Melanocyte of skin (primary cell): ENCODE data around the gene ZNF18. TPM values are rescaled to one million over a fixed set of nuclear protein-coding genes. Genes with fewer than 3 reads are reported as not detected.

ENCODE experiments used
- small RNA-seq, 2 donors: library from RNA; depleted of rRNA; stranded (forward); fragments of <200 nt; gene quantifications; one replicate each; pipeline ENCODE3, GENCODE V24; 2012
- total RNA-seq, 2 donors: library from RNA; depleted of rRNA; stranded (reverse); fragments of >200 nt; gene quantifications; 2 replicates each; pipeline ENCODE4 v1.2.3, GENCODE V29; 2012

The ZNF18 gene
- 1 to 10 TPM; 7.3 to 8.3 TPM for total RNA-seq

DNA sequence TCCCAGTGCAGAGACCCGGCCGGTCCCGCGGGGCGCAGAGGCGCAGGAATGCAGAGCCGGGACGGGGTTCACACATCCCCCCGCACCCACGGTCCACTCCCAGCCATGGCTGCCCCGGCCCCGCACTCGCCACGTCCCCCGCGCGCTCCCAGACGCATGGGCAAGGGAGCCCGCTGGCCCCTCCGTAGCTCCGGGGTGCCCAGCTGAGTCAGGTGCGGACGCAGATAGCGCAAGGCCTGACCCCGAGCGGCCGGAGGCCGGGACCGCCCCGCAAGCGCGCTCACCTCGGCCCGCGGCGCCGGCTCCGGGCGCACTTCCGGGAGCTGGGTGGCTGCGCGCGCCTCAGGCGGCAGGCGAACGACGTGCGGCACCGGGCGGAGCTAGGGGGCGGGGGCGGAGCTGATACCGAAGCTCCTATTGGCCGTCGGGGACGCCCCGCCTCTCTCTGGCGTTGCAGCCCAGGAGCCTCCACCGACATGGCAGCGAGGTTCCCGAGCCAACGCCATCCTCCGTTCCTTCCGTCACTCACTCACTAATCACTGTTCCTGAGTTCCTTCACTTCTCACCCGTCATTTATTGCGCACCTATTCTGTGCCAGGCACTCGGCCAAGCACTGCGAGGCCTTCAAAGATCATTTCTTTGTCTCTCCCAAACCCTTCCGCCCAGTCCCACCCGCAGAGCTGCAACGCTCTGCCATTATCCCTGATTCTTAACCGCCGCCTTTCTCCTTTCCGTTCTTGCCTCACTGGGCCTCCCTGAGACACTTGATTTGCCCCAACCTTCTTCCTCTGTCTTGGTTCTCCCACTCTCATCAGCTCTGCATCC lies at the start of gene ZNF18:
Gene ZNF18 (minus strand): TSS at position 329 of the 825 bp plus-strand sequence. CDS start 4,646 bp downstream, outside the sequence.

DNA sequence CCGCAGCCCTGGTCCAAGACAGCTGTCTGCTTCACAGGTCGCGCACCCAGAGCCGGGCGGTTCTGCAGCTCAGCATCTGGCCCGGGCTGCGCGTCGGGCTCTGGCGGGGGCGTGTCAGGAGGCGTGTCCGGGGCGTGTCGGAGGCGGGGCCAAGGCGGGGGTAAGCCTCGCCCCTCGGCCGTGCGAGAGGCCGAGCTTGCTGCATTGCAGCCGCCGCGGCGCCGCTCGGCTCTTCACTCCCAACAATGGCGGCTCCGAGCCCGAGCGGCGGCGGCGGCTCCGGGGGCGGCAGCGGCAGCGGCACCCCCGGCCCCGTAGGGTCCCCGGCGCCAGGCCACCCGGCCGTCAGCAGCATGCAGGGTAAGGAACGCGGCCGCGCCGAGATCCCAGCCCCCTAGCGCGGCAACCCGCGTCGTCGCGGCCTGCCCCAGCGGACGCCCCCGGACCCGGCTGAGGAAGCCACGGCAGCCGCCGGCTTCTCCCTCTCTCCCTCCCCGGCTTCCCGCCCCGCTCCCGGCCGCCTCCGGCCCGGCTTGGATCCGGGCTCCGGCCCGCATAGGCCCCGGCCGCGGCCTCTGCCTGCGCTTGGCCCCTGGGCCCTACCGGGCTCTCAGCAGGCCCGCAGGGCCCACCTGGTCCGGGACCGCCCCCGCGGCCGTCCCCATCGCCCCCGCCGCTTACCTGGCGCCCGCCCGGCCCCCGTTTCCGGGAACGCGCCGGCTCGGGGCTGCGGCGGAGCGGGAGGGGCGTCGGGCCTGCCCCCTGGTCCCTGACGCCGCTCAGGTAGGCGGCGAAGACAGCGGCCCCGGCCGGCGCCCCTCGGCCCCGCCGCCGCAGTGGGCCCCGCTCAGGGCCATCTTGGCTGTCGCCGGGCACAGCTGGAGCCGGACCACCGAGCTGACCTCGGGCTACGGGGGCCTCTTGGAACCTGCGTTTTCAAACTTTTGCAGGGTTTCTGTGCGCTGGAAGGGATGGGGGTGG lies 23.7 kb upstream of the ZNF18 start, which contains the start of gene MAP2K4:
Gene MAP2K4 (plus strand): TSS at position 236 of the 981 bp plus-strand sequence. CDS start 10 bp downstream, at position 246.

Small RNA genes lying within 50 kb of the gene (small RNA-seq; reads per million reads assigned to genes)
- 0 reads per million in 2 donors for gene RNU11-2P

Other genes with a start within 250 kb of the ZNF18 start
- gene MAP2K4, start 23.4 kb upstream of the ZNF18 start, total RNA-seq: 10 to 100 TPM; 26.5 to 26.6 TPM